NCI-H1436 (cell line): ENCODE results near the gene SLC44A1.

ENCODE experiments used
- DNase-seq: peaks from one replicate; lab custom pipeline; 2025; lab: John Stamatoyannopoulos, UW

SLC44A1 gene

DNA sequence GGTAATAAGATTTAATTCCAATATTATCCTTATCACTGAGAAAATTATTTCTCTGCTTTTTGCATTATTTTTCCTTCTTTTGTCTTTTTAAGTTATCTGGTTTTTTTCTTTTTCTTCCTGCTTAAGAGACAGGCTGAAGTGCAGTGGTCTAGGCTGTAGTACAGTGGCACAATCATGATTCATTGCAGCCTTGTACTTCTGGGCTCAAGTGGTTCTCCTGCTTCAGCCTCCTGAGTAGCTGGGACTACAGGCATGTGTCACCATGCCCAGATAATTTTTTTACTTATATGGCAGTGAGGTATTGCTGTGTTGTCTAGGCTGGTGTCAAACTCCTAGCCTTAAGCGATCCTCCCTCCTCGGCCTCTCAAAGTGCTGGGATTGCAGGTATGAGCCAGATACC, 93.9 kb downstream of the SLC44A1 start:
- DNase-seq, result no peak

DNA sequence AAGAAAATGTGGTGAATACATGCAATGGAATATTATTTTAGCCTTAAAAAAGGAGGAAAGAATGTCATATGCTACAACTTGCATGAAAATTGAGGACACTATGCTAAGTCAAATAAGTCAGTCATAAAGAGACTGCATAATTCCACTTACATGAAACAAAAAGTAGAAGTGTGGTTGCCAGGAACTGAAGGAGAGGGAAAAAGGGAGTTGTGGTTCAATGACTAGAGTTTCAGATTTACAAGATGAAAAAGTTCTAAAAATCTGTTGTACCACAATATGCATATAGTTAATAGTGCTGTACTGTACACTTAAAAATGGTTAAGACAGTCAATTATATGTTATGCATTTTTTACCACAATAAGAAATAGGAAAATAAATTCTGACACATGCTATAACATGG, 95.4 kb downstream of the SLC44A1 start:
- no peak for DNase-seq

DNA sequence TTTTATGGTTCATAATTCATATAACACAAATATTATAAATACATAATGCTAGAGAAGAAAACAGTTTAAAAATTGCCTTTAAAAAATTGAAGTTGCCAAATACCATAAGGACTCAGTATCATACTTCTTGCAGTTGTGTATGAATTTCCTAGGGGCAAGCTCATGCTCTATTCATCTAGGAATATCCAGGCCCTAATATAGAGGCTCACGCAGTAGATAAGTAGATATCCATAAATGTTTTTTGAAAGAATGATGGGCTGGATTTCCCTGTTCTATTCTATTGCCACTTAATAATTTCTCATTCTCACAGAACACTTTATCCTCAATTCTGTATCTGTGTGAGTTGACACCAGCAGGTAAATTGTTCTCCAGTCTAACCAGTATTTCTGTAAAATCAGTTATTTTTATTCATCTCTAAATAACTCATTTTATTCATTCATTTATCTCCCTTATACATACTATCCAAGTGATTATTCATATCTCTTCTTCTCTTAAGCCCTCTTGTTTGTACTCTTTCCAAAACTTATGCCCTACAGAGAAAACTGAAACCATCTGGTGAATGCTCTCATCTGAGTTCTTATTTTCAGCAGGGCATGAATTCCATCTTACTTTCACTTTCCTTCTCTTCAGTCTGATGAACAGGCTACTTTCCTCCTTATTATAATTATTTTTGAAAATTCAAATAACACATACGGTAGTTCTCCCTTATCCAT, 97.1 kb downstream of the SLC44A1 start:
- no peak for DNase-seq

DNA sequence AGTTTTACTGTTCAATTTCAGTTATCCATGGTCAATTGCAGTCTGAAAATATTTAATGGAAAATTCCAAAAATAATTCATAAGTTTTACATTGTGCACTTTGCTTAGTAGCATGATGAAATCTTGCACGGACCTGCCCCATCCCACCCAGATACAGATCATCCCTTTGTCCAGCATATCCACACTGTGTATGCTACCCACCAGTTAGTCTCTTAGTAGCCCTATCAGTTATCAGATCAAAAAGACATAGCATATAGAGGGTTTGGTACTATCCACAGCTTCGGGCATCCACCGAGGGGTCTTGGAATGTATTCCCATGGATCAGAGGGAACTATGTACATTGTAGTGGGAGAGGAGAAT, 97.7 kb downstream of the SLC44A1 start:
- DNase-seq, result no peak

DNA sequence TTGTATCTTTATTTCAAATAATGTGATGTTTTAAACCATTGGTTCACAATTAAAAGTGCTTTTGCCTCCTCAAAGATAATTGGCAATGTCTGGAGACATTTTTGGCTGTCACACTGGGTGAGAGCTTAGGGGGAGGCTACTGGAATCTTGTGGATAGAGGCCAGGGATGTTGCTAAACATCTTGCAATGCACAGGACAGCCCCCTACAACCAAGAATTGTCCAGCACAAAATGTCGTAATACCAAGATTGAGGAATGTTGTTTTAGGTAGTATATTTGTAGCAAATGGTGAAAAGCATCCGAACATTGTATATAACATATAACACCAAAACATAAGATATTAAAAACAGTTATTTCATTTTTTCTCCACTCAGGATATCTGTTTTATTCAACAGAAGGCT, 99.8 kb downstream of the SLC44A1 start:
- no peak for DNase-seq

DNA sequence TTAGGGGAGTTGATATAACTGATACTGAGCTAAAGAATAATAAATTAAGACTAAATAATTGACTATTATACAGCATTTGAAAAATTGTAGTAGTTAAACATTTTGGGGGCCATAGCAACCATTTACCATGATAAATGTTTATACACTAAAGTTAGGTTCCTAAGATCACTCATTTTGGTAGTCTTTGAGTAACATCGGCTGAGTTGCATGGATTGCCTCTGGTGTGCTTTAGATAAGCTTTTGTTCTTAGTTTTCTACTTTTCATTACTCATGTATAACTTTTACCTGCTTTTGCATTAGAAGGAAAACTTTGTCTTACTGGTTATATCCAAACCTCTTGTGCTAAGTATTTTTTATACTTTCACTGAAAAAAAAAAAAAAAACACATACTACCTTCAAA, 101.2 kb downstream of the SLC44A1 start:
- DNase-seq, result no peak

GRCh38 chr9:105346273-105346672, 101.8 kb downstream of the SLC44A1 start:
- DNase-seq, result peak; percentile 7

GRCh38 chr9:105354448-105354847, 110.0 kb downstream of the SLC44A1 start:
- DNase-seq, result no peak

DNA sequence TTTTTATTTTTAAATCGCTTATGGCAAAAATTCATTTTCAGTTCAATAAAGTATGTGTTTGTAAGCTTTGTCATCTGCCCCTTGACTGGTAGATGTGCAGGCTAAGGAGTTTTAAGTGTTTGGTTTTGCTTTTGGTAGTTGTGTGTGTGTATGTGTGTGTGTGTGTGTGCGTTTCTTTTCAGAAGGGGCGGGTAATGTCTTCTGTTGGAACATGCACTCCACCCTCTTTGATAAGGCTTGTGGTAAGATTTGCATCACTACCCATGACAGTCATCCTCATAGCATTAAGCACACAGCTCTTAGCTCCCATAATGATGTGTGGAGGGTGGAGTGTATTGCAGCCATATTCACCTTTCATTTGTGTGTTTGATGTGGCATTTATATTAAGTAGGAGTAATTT, 111.3 kb downstream of the SLC44A1 start:
- DNase-seq, result no peak

DNA sequence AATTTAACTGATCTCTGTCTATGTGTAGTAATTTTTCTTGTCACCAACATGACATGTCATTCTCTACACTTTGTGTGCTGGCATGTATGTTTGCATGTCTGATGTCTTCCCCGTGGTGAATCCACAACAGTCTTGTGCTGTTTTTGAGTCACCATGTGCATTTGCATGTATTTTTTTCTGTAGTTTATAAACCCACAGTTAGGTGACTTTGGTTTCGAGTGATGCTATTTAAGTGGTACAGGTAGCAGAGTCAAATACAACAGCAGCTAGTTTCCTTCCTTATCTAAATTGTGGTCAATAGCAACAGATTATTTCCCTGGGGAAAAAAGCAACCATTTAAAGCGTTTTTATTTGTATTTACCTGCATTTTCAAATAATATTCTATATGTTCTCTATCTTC, 113.5 kb downstream of the SLC44A1 start:
- no peak for DNase-seq

- no peak for DNase-seq
Measured at GRCh38 chr9:105359892-105360291, 115.4 kb downstream of the SLC44A1 start.

DNA sequence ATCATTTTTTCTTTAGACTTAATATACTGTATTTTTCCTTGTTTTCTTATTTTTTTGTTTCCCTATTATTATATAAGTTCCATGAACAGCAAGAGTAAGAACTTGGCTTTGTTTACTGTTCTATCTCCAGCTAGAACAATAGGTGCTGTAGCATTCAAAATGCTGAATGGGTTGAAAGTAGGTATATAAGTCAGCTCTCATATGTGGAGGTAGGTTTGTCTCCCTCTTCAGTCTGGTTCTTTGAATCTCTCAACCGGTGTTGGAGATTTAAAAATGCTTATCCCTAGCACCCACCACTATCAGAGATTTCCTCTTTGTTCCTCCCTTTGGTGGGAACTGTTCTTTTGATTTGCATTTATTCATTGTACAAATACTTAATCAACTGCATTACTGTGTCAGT, 115.9 kb downstream of the SLC44A1 start:
- DNase-seq, result no peak

GRCh38 chr9:105361873-105362272, 117.4 kb downstream of the SLC44A1 start:
- no peak for DNase-seq

- DNase-seq, result no peak
Measured at GRCh38 chr9:105362470-105362869, 118.0 kb downstream of the SLC44A1 start.

- no peak for DNase-seq
Measured at GRCh38 chr9:105363837-105364236, 119.4 kb downstream of the SLC44A1 start.

DNA sequence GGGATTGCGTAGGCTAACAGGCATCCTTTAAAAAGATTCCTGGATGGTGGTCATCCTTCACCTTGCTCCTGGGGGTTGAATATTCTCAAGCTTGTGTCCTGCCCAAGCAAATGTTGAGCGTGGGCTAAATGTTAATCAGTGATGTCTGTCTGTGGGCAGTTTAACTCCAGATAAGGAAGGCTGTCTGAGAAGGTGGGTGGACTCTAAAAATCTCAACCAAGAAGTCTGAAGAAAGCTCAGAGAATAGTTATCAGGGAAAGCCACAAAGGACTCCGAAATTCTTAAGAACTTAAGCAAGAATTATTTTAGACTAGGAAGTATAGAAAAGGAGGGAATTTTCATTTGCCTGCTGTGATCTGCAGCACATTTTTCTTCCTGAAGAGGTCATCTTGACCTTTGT, 125.5 kb downstream of the SLC44A1 start:
- DNase-seq, result no peak

DNA sequence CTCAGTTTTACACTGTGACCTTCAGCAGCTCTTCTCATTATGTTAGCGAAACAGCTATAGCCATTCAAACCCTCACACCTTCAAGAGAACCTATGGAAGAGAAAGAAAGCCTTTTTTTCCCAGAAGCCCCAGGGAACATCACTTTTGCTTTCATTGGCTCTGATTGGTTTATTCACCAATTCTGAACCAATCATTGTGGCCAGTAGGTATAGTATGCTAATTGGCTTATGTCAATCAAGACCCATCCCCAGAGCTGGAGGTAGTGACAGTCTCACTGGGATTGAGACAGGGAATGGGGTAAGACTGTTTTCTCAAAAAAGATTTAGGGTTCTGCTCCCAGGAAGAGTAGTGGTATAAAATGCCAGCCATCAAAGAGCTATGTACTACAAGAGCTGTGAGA, 129.3 kb downstream of the SLC44A1 start:
- no peak for DNase-seq

- no peak for DNase-seq
Measured at GRCh38 chr9:105375323-105375722, 130.9 kb downstream of the SLC44A1 start.

DNA sequence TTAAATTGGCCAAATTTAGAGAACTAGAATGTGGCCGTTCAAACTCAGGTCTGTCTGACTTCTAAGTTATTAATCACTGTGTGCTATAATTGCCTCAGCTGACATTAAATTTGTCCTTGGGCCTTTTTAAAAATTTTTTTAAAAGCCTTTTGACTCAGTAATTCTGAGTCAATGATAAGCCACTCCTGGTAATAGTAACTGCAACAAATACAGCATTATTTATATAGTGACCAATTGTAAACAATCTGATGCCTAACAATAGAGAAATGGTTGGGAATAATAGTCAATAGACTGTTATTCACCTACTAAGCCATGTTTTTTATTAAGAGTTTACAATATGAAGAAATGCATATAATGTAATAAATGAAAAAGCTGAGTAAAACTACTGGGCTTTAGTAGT, 132.4 kb downstream of the SLC44A1 start:
- DNase-seq, result no peak

DNA sequence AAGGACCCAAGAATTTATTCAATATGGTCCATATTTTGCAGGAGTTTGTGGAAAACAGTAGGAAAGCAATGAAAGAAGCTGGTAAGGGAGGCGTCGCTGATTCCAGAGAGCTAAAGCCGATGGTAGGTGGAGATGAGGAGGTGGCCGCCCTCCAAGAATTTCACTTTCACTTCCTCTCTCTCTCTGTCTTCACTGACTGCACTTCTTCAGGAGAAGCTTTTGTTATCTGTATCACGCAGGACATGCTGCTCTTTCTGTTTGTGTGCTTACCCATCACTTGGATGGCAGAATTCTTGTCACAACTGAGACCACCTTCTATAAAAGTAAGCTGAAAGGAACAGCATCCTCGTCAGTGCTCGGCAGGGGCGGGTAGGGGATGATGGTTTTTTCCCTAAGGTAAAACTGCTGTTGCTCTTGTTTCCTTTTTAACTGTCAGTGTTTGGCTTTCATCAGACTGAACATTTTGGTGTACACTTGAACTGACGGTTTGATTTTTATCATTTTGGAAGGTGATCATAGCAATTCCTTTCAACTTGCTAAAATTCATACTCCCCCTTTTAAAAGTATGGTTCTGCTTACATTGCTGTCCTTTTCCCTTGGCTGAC, 141.0 kb downstream of the SLC44A1 start:
- DNase-seq, result no peak

DNA sequence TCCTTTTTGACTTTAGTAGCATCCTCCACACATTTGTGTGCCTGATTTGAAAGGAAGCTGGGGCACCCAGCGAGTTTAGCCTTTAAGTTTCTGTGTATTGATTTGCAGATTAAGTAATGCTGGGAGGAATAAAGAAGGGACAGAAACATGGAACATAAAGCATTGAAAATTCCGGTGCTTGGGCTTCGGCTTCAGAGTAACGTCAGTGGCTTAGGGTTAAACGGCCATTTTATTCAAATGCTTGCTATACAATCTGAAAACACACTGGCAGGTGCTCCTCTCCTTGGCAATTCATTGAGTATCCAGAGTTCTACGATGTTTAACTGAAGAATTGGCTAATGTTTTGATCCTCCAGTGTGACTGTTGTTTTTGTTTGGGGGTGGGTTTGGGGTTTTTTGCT, 145.3 kb downstream of the SLC44A1 start:
- no peak for DNase-seq

DNA sequence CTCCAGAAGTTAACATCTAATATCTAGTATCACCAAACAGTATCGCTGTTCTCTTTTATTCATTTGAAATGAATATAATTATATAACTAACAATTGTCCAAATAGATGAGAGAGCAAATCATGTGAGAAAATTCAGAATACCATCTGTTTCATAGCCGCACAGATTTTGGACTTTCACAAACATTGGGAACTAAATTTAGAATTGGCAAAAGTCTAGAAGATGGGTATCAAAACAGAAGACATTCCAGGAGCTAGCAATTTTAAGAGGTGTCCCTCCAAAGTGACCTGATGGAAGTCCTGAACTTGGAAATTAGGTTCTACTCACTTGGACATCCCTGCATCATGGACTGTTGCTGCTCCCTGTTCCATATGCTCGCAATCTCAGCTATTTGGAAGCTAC, 146.4 kb downstream of the SLC44A1 start:
- DNase-seq, result no peak

GRCh38 chr9:105391288-105391687, 146.8 kb downstream of the SLC44A1 start:
- DNase-seq, result no peak

DNA sequence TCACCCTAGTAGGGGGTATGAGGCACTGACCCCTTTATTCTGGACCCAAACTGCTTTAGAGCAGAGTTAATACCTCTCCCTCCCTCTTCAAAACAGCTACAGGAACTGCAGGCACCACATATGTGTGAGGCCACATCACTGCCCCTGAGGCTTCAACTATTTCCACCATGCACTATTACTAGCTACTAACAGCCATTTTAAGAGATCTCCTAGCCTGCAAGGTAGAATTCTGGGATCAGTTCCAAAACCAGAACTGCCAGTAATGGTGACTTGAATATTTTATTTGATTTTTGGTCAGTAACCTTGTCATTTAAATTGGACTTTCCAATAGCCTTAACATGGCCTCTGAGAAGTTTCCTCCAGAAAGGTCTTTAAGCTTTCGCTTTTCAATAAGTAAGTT, 148.1 kb downstream of the SLC44A1 start:
- DNase-seq, result no peak
